ENCODE data around the gene ZDHHC17. TPM values are rescaled to one million over a fixed set of nuclear protein-coding genes. Genes with fewer than 3 reads are reported as not detected.

The ZDHHC17 gene
- total RNA-seq, 1 experiment from 2014 or later, result 50.1 TPM

- H3K79me2 ChIP-seq (ENCODE audit: low read length), result no peaks in the 10 kb centered on the region
- H3K27me3 ChIP-seq (ENCODE audit: low read length), result no peaks in the 10 kb centered on the region
- H2AFZ ChIP-seq (ENCODE audit: low read length), result no peak overlapping the region
- H3K36me3 ChIP-seq (ENCODE audit: insufficient read depth, low read length), result no peaks in the 10 kb centered on the region
- H3K4me3 ChIP-seq (ENCODE audit: low read length), result no peak overlapping the region
- no peak for DNase-seq
- no peak overlapping the region for H3K27ac ChIP-seq (ENCODE audit: low read length)
- no peak overlapping the region for H3K9ac ChIP-seq (ENCODE audit: low read length)
- no peaks in the 10 kb centered on the region for H3K9me2 ChIP-seq (replicated peaks; ENCODE audit: insufficient read depth, low read length)
- no peaks in the 10 kb centered on the region for H4K20me1 ChIP-seq (ENCODE audit: insufficient read depth, low read depth, low read length)
- H3K4me1 ChIP-seq (ENCODE audit: low read length), result peaks cover 5% of the 10 kb centered on the region
- no peaks in the 10 kb centered on the region for H3K9me3 ChIP-seq (ENCODE audit: low read length)
- H3K4me2 ChIP-seq (ENCODE audit: low read depth, low read length, poor library complexity, severe bottlenecking), result no peak overlapping the region
These were observed 16.7 kb upstream of the ZDHHC17 start for GRCh38 chr12:76747245-76747644.

- DNase-seq, result no peak
- Histone ChIP-seq H2AFZ (ENCODE audit: low read length) (no peak overlapping the region), H3K4me1 (ENCODE audit: low read length) (peaks cover 5% of the 10 kb centered on the region), H3K9ac (ENCODE audit: low read length) (no peak overlapping the region), H3K9me2 (replicated peaks; ENCODE audit: insufficient read depth, low read length) (no peaks in the 10 kb centered on the region), H4K20me1 (ENCODE audit: insufficient read depth, low read depth, low read length) (no peaks in the 10 kb centered on the region), H3K4me2 (ENCODE audit: low read depth, low read length, poor library complexity, severe bottlenecking) (no peak overlapping the region), H3K27ac (ENCODE audit: low read length) (no peak overlapping the region), H3K79me2 (ENCODE audit: low read length) (no peaks in the 10 kb centered on the region), H3K4me3 (ENCODE audit: low read length) (no peak overlapping the region), H3K9me3 (ENCODE audit: low read length) (no peaks in the 10 kb centered on the region), H3K36me3 (ENCODE audit: insufficient read depth, low read length) (no peaks in the 10 kb centered on the region), H3K27me3 (ENCODE audit: low read length) (no peaks in the 10 kb centered on the region)
These were observed 8.0 kb upstream of the ZDHHC17 start for GRCh38 chr12:76755829-76756379.

- H3K4me2 ChIP-seq (ENCODE audit: low read depth, low read length, poor library complexity, severe bottlenecking), result no peak overlapping the region
- H2AFZ ChIP-seq (ENCODE audit: low read length), result no peak overlapping the region
- H3K4me3 ChIP-seq (ENCODE audit: low read length), result no peak overlapping the region
- no peaks in the 10 kb centered on the region for H3K9me3 ChIP-seq (ENCODE audit: low read length)
- no peaks in the 10 kb centered on the region for H3K79me2 ChIP-seq (ENCODE audit: low read length)
- peaks cover 5% of the 10 kb centered on the region for H3K4me1 ChIP-seq (ENCODE audit: low read length)
- no peaks in the 10 kb centered on the region for H3K27me3 ChIP-seq (ENCODE audit: low read length)
- no peaks in the 10 kb centered on the region for H4K20me1 ChIP-seq (ENCODE audit: insufficient read depth, low read depth, low read length)
- no peak for DNase-seq
- H3K9ac ChIP-seq (ENCODE audit: low read length), result no peak overlapping the region
- H3K9me2 ChIP-seq (replicated peaks; ENCODE audit: insufficient read depth, low read length), result no peaks in the 10 kb centered on the region
- no peak overlapping the region for H3K27ac ChIP-seq (ENCODE audit: low read length)
- no peaks in the 10 kb centered on the region for H3K36me3 ChIP-seq (ENCODE audit: insufficient read depth, low read length)
These were observed 6.2 kb upstream of the ZDHHC17 start for GRCh38 chr12:76757694-76758093.

GRCh38 chr12:76762601-76762980 is 1.3 kb upstream of the ZDHHC17 start:
- no peak overlapping the region for H2AFZ ChIP-seq (ENCODE audit: low read length)
- no peak for DNase-seq
- H3K9me2 ChIP-seq (replicated peaks; ENCODE audit: insufficient read depth, low read length), result no peaks in the 10 kb centered on the region
- no peaks in the 10 kb centered on the region for H3K36me3 ChIP-seq (ENCODE audit: insufficient read depth, low read length)
- peaks cover 25% of the 10 kb centered on the region for H3K4me1 ChIP-seq (ENCODE audit: low read length)
- peaks cover 32% of the 10 kb centered on the region for H3K79me2 ChIP-seq (ENCODE audit: low read length)
- no peak overlapping the region for H3K27ac ChIP-seq (ENCODE audit: low read length)
- no peaks in the 10 kb centered on the region for H3K9me3 ChIP-seq (ENCODE audit: low read length)
- H3K9ac ChIP-seq (ENCODE audit: low read length), result no peak overlapping the region
- no peak overlapping the region; the same call in 1 of the 2 replicates for H3K4me3 ChIP-seq (ENCODE audit: low read length)
- H3K27me3 ChIP-seq (ENCODE audit: low read length), result no peaks in the 10 kb centered on the region
- H4K20me1 ChIP-seq (ENCODE audit: insufficient read depth, low read depth, low read length), result no peaks in the 10 kb centered on the region
- H3K4me2 ChIP-seq (ENCODE audit: low read depth, low read length, poor library complexity, severe bottlenecking), result peak overlapping the region; percentile 92

- Histone ChIP-seq H3K27ac (ENCODE audit: low read length) (peak overlapping the region; percentile 60; the same call in 1 of the 2 replicates), H3K36me3 (ENCODE audit: insufficient read depth, low read length) (no peaks in the 10 kb centered on the region), H3K4me3 (ENCODE audit: low read length) (peak overlapping the region; percentile 87), H3K4me1 (ENCODE audit: low read length) (peaks cover 28% of the 10 kb centered on the region), H3K27me3 (ENCODE audit: low read length) (no peaks in the 10 kb centered on the region), H3K79me2 (ENCODE audit: low read length) (peaks cover 52% of the 10 kb centered on the region), H3K9me2 (replicated peaks; ENCODE audit: insufficient read depth, low read length) (no peaks in the 10 kb centered on the region), H3K9ac (ENCODE audit: low read length) (peak overlapping the region; percentile 86), H4K20me1 (ENCODE audit: insufficient read depth, low read depth, low read length) (no peaks in the 10 kb centered on the region), H2AFZ (ENCODE audit: low read length) (peak overlapping the region; percentile 55; the same call in 1 of the 2 replicates), H3K9me3 (ENCODE audit: low read length) (no peaks in the 10 kb centered on the region), H3K4me2 (ENCODE audit: low read depth, low read length, poor library complexity, severe bottlenecking) (peak overlapping the region; percentile 92)
- DNase-seq, result no peak
These were observed 941 bp downstream of the ZDHHC17 start for GRCh38 chr12:76764856-76765255.

GRCh38 chr12:76765598-76765997 is 1.7 kb downstream of the ZDHHC17 start:
- Histone ChIP-seq H3K9me2 (replicated peaks; ENCODE audit: insufficient read depth, low read length) (no peaks in the 10 kb centered on the region), H3K4me3 (ENCODE audit: low read length) (peak overlapping the region; percentile 87; the same call in 1 of the 2 replicates), H3K4me1 (ENCODE audit: low read length) (peaks cover 28% of the 10 kb centered on the region), H2AFZ (ENCODE audit: low read length) (no peak overlapping the region), H3K9ac (ENCODE audit: low read length) (peak overlapping the region; percentile 86; the same call in 1 of the 2 replicates), H3K27me3 (ENCODE audit: low read length) (no peaks in the 10 kb centered on the region), H3K36me3 (ENCODE audit: insufficient read depth, low read length) (no peaks in the 10 kb centered on the region), H3K4me2 (ENCODE audit: low read depth, low read length, poor library complexity, severe bottlenecking) (peak overlapping the region; percentile 92), H4K20me1 (ENCODE audit: insufficient read depth, low read depth, low read length) (no peaks in the 10 kb centered on the region), H3K9me3 (ENCODE audit: low read length) (no peaks in the 10 kb centered on the region), H3K79me2 (ENCODE audit: low read length) (peaks cover 59% of the 10 kb centered on the region), H3K27ac (ENCODE audit: low read length) (no peak overlapping the region)
- DNase-seq, result no peak

GRCh38 chr12:76766161-76766560 is 2.2 kb downstream of the ZDHHC17 start:
- no peaks in the 10 kb centered on the region for H3K9me3 ChIP-seq (ENCODE audit: low read length)
- peaks cover 59% of the 10 kb centered on the region for H3K79me2 ChIP-seq (ENCODE audit: low read length)
- no peaks in the 10 kb centered on the region for H3K9me2 ChIP-seq (replicated peaks; ENCODE audit: insufficient read depth, low read length)
- no peak for DNase-seq
- H3K4me1 ChIP-seq (ENCODE audit: low read length), result peaks cover 28% of the 10 kb centered on the region
- no peak overlapping the region for H3K9ac ChIP-seq (ENCODE audit: low read length)
- H3K27me3 ChIP-seq (ENCODE audit: low read length), result no peaks in the 10 kb centered on the region
- no peak overlapping the region for H2AFZ ChIP-seq (ENCODE audit: low read length)
- no peaks in the 10 kb centered on the region for H3K36me3 ChIP-seq (ENCODE audit: insufficient read depth, low read length)
- H3K4me3 ChIP-seq (ENCODE audit: low read length), result no peak overlapping the region
- H3K27ac ChIP-seq (ENCODE audit: low read length), result no peak overlapping the region
- H3K4me2 ChIP-seq (ENCODE audit: low read depth, low read length, poor library complexity, severe bottlenecking), result no peak overlapping the region
- no peaks in the 10 kb centered on the region for H4K20me1 ChIP-seq (ENCODE audit: insufficient read depth, low read depth, low read length)

GRCh38 chr12:76768576-76768975 is 4.7 kb downstream of the ZDHHC17 start:
- Histone ChIP-seq H3K27me3 (ENCODE audit: low read length) (no peaks in the 10 kb centered on the region), H3K9me2 (replicated peaks; ENCODE audit: insufficient read depth, low read length) (no peaks in the 10 kb centered on the region), H3K79me2 (ENCODE audit: low read length) (peaks cover 70% of the 10 kb centered on the region), H3K9ac (ENCODE audit: low read length) (no peak overlapping the region), H3K4me2 (ENCODE audit: low read depth, low read length, poor library complexity, severe bottlenecking) (no peak overlapping the region), H4K20me1 (ENCODE audit: insufficient read depth, low read depth, low read length) (0 out of 2 replicates have a peak, but pooled peaks cover 3% of the 10 kb centered on the region), H3K36me3 (ENCODE audit: insufficient read depth, low read length) (no peaks in the 10 kb centered on the region), H3K4me1 (ENCODE audit: low read length) (peaks cover 28% of the 10 kb centered on the region), H3K9me3 (ENCODE audit: low read length) (no peaks in the 10 kb centered on the region), H3K27ac (ENCODE audit: low read length) (no peak overlapping the region), H2AFZ (ENCODE audit: low read length) (no peak overlapping the region), H3K4me3 (ENCODE audit: low read length) (no peak overlapping the region)
- DNase-seq, result no peak

Measured in Karpas-422 (cell line).